ENCODE data around the gene IKZF3. TPM values are rescaled to one million over a fixed set of nuclear protein-coding genes. Genes with fewer than 3 reads are reported as not detected.

The IKZF3 gene
- total RNA-seq, 1 experiment from 2014 or later, result 0.22 TPM

- Histone ChIP-seq H2BK15ac (ENCODE audit: low read depth, low read length) (no peak overlapping the region), H3K4me1 (ENCODE audit: insufficient read depth, low read length) (peaks cover 4% of the 10 kb centered on the region; the same call in 1 of the 2 replicates), H4K91ac (ENCODE audit: insufficient read length, low read depth, low read length) (no peak overlapping the region), H2BK20ac (ENCODE audit: low read depth, low read length, poor library complexity, severe bottlenecking) (no peak overlapping the region), H3K9me3 (ENCODE audit: control insufficient read depth, low read depth, low read length) (no peaks in the 10 kb centered on the region), H3K4me2 (ENCODE audit: insufficient read depth, insufficient read length, low read length) (no peak overlapping the region), H4K5ac (ENCODE audit: insufficient read length, low read depth, low read length) (no peak overlapping the region), H3T11ph (ENCODE audit: low read length) (no peak overlapping the region), H3K27ac (ENCODE audit: insufficient read length, low read depth, low read length) (no peak overlapping the region), H3K79me1 (ENCODE audit: insufficient read depth, low read depth, low read length, poor library complexity, severe bottlenecking) (no peaks in the 10 kb centered on the region), H2BK120ac (ENCODE audit: low read depth, low read length, poor library complexity, severe bottlenecking) (no peak overlapping the region), H2AFZ (ENCODE audit: low read length) (no peak overlapping the region), H3K18ac (ENCODE audit: insufficient read length, low read depth, low read length) (no peak overlapping the region), H3K79me2 (ENCODE audit: insufficient read depth, low read length) (no peaks in the 10 kb centered on the region), H3K23me2 (ENCODE audit: insufficient read length, low read depth, low read length, poor library complexity, severe bottlenecking) (no peaks in the 10 kb centered on the region), H3K9ac (ENCODE audit: extremely low read depth, insufficient read length, low read length) (no peak overlapping the region), H2AK5ac (ENCODE audit: insufficient read length, low read length) (no peak overlapping the region), H3K4ac (ENCODE audit: low read depth, low read length) (no peak overlapping the region), H3K14ac (ENCODE audit: insufficient read depth, low read length) (no peak overlapping the region), H3K23ac (ENCODE audit: insufficient read length, low read depth, low read length) (no peak overlapping the region), H2BK12ac (ENCODE audit: insufficient read length, low read depth, low read length) (no peak overlapping the region), H2BK5ac (ENCODE audit: insufficient read length, low read length) (no peak overlapping the region), H3K56ac (ENCODE audit: insufficient read length, low read depth, low read length) (no peak overlapping the region), H4K20me1 (ENCODE audit: control insufficient read depth, insufficient read depth, insufficient read length) (no peaks in the 10 kb centered on the region), H4K8ac (replicated peaks; ENCODE audit: insufficient read length, low read depth, low read length) (no peak overlapping the region), H3K27me3 (ENCODE audit: insufficient read depth, low read length) (no peaks in the 10 kb centered on the region)
- Mint-ChIP-seq H3K4me3 (no peak overlapping the region), H3K4me1 (peaks cover 7% of the 10 kb centered on the region in 2 experiments), H3K27ac (no peak overlapping the region), H3K9me3 (no peaks in the 10 kb centered on the region), H3K36me3 (ENCODE audit: insufficient read depth in 1 of 3, low read depth in 3 of 3) (no peaks in the 10 kb centered on the region), H3K27me3 (ENCODE audit: low read depth) (peaks cover 2% of the 10 kb centered on the region; the same call in 1 of the 2 replicates)
- no peak for DNase-seq
- no CpG with 5 or more reads among the region's 3 CpGs for WGBS (ENCODE audit: extremely low coverage, insufficient read length, low lambda C conversion rate)
- TF ChIP-seq, protein P1, sequence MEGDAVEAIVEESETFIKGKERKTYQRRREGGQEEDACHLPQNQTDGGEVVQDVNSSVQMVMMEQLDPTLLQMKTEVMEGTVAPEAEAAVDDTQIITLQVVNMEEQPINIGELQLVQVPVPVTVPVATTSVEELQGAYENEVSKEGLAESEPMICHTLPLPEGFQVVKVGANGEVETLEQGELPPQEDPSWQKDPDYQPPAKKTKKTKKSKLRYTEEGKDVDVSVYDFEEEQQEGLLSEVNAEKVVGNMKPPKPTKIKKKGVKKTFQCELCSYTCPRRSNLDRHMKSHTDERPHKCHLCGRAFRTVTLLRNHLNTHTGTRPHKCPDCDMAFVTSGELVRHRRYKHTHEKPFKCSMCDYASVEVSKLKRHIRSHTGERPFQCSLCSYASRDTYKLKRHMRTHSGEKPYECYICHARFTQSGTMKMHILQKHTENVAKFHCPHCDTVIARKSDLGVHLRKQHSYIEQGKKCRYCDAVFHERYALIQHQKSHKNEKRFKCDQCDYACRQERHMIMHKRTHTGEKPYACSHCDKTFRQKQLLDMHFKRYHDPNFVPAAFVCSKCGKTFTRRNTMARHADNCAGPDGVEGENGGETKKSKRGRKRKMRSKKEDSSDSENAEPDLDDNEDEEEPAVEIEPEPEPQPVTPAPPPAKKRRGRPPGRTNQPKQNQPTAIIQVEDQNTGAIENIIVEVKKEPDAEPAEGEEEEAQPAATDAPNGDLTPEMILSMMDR (conservative IDR thresholded peaks at IDR 0.05), result no peak
These were observed 55.6 kb downstream of the IKZF3 start for GRCh38 chr17:39808409-39808997.

Measured in H9 (cell line).